ENCODE measurements around the gene NUCB1.

The NUCB1 gene

DNA sequence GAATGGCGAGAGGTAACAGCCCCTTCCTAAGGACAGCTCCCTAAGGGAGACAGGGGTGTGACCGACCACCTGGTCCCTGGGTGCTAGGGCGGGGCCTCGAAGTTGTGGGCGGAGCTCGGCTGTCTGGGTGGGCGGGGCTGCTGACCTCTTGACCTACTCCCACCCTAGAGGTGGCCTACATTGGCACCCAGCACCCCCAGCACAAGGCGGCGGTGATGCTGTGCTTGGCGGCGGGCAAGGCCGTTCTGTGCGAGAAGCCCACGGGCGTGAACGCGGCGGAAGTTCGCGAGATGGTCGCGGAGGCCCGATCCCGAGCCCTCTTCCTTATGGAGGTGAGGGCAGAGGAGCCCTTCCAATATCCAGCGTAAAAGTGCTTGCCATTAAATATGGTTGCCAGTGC lies 35.8 kb downstream of the NUCB1 start:
- no peak for DNase-seq

DNA sequence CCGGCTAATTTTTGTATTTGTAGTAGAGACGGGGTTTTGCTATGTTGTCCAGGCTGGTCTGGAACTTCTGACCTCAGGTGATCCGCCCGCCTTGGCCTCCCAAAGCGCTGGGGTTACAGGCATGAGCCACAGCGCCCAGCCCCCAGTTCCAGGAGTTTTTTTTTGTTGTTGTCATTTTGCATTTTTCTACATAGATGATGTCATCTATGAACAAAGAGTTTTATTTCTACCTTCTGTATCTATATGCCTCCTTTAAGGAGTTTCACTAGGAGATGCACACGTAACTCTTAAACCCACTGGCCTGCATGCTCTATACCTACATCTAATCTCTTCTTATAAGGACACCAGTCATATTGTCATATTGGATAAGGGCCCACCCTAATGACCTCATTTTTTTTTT lies 38.1 kb downstream of the NUCB1 start:
- DNase-seq = no peak

DNA sequence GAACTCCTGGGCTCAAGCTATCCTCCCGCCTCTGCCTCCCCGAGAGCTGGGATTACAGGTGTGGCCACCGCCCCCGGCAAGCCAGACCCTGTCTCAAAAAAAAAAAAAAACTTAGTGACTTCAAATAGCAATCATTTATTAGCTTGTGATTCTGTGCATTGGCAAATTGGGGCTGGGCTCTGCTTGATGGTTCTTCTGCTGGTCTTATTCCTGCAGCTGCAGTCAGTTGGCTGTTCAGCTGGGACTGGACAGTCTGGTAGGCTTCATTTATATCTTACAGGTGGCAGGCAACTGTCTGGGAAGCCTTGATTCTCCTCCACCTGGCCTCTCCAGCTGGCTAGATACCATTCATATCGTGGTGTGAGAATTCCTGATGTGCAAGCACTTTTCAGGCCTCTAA lies 40.8 kb downstream of the NUCB1 start:
- DNase-seq = no peak

DNA sequence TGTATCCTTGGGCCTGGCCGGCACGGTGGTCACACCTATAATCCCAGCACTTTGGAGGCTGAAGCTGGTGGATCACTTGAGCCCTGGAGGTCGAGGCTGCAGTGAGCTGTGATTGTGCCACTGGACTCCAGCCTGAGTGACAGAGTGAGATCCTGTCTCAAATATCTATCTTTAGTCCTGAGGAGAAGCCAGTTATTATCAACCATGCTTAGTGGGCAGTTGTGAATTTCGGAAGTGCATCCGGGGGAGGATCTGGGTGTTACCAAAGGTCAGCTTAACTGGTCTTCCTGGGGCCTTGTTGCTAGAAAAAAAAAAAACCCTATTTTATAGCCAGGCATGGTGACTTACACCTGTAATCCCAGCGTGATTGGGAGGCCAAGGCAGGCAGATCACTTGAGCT lies 43.0 kb downstream of the NUCB1 start:
- no peak for DNase-seq

DNA sequence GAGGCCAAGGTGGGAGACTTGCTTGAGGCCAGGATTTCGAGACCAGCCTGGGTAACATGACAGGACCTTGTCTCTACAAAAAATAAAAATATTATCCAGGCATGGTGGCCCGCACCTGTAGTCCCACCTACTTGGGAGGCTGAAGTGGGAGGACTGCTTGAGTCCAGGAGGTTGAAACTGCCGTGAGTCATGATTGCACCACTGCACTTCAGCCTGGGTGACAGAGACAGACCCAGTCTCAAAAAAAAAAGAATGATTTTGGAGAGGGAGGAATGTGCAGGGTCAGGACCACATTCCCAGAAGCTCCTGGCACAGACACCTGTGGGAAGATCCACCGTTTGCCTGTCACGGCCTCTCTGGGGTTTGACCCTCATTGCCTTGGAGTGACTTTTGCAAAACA lies 45.3 kb downstream of the NUCB1 start:
- no peak for DNase-seq

DNA sequence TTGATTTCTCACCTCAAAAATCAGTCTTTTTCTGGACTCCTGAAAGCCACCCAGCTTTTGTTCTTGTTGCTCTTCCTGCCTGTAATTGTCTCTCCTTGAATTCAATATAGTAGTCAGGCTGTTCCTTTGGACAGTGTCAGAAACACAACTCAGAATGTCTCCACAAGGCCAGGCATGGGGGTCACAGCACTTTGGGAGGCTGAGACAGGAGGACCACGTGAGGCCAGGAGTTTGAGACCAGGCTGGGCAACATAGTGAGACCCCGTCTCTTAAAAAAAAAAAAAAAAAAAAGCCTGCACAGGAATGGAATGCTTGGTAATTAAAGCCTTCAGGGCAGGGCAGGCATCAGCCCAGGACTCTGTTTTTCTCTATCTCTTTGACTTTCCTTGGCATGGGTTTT lies 45.7 kb downstream of the NUCB1 start:
- DNase-seq = no peak

DNA sequence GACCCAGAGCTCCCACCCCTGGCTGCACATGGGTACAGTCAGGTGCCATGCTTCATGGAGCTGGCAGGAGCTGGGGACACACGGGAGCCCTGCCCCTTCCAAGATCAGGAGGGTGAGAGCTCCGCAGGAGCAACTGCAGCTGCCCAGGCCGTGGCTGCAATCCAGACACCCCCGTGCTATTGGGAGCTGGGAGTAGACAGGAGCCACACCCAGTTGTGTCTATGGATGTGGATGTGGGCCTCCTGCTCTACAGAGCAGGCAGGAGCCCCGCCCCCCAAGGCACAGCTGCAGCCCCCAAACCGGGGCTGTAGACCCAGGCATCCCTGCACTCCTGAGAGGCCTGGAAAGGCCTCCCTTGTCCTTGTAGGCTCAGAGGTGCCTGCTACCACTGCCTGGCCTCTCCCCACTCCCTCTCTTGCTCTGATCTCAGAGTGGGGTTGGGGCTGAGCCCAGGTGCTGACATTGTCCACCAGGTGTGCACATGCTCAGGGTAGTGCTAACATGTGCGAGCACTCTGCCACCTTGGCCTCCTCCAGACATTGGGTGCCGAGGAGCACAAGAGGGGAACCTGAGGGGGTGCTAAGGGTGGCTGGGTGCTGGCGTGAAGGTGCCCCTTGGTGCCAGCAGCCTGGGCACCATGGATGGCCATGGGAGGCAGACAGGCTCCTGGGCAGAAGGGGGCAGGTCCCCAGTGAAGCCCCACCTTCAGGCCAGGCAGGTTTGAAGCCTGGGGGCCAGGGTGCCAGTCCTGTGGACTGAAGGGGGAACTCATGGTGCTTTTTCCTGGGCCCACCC lies 46.5 kb downstream of the NUCB1 start:
- no peak for DNase-seq

DNA sequence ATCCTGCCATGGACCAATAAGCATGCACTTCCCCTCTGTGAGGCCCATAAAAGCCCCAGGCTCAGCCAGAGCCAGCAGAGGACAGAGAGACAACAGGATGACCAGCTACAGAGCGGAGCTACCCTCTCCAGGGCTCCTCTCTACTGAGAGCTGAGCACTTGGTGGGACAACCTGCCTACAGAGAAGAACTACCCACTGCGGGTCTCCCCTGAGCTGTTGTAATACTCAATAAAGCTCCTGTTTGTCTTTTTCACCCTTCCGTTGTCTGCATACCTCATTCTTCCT lies 47.1 kb downstream of the NUCB1 start:
- no peak for DNase-seq

DNA sequence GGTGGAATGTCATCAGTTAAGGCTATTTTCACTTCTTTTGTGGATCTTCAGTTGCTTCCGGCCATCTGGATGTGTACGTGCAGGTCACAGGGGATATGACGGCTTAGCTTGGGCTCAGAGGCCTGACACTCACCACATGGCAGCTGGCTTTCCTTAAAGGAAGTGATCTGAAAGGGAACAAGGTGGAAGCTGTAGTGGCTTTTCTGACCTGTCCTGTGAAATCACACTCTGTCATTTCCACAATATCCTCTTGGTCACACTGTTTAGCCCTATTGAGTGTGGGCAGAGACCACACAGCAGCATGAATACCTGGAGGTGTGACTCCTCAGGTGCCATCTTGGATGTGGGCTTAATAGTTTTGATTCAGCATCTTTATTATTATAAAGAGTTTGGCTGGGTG lies 50.0 kb downstream of the NUCB1 start:
- DNase-seq = no peak

DNA sequence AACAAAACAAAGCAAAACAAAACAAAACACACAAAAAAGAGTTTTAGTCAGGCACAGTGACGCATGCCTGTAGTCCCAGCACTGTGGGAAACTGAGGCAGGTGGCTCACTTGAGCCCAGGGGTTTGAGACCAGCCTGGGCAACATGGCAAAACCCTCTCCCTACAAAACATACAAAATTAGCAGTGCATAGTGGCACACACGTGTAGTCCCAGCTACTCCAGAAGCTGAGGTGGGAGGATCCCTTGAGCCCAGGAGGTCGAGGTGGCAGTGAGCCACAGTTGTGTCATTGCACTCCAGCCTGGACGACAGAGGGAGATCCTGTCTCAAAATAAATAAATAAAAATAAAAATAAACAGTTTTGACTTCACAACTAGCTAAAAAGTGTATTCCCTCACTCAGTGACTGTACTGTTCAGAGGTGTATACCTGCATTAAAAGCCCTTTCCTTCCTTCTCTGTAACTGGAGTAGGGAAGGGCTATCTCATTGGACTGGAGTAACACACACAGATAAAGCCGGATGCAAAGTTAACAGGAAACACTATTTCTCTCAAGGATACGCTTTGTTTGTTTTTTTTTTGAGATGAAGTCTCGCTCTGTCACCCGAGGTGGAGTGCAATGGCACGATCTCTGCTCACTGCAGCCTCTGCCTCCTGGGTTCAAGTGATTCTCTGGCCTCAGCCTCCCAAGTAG lies 50.9 kb downstream of the NUCB1 start:
- no peak for DNase-seq

DNA sequence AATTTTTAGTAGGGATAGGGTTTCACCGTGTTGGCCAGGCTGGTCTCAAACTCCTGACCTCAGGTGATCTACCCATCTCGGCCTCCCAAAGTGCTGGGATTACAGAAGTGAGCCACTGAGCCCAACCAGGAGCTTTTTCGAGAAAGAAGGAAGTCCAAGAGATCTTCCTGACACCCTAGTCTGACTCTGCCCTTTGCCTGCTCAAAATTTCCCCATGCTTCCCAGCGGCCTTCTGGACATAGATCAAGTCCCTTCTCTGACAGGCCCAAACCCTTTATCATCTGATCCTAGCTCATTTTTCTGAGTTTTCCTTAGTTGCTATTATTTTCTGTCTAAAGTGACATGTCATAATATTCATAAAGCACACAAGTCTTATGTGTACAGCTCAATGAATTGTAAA lies 53.0 kb downstream of the NUCB1 start:
- DNase-seq = no peak

DNA sequence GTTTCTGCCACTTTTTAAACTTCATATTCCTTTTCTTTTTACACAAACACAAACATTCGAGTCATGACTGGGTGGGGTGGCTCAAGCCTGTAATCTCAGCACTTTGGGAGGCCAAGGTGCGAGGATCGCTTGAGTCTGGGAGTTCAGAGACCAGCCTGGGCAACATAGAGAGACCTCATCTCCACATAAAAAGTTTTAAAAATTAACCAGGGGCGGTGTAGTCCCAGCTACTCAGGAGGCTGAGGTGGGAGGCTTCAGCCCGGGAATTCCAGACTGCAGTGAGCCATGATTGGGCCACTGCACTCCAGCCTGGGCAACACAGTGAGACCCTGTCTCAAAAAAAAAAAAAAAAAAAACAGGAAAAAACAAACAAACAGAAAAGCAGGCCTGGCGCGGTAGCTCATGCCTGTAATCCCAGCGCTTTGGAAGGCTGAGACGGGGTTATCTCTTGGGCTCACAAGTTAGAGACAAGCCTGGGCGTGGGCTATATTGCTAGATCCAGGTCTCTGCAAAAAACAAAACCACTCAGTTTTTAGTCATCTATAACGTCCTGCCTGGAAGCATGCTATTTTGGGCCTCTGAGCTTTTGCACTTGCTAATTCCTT lies 54.0 kb downstream of the NUCB1 start:
- no peak for DNase-seq

DNA sequence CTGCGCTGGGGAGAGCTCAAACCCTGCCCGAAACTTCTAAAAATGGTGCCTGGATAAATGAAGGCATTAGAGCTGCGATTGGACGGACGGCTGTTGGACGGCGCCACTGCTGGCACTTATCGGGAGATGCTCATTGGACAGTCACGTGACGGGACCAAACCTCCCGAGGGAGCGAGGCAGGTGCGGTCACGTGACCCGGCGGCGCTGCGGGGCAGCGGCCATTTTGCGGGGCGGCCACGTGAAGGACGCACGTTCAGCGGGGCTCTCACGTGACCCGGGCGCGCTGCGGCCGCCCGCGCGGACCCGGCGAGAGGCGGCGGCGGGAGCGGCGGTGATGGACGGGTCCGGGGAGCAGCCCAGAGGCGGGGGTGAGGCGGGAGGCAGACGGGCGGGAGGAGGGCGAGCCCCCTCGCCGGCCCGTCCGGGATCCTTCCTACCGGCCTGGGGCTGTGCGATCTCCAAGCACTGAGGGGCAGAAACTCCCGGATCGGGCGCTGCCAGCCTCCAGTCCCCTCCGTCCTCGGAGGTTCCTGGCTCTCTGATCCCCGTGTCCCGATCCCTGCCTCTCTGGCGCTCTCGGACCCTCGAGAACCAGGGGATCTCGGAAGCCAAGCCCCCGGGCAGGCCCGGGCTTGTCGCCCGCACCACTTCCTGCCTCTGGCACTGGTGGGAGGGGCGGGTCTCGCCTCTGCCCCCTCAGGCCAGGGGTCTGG lies 54.6 kb downstream of the NUCB1 start, which contains the start of gene BAX:
BAX (plus strand) TSS at position 281 of the 713 bp plus-strand sequence; CDS start at position 335, 54 bp downstream.
- DNase-seq = peak; percentile 83 to 86

DNA sequence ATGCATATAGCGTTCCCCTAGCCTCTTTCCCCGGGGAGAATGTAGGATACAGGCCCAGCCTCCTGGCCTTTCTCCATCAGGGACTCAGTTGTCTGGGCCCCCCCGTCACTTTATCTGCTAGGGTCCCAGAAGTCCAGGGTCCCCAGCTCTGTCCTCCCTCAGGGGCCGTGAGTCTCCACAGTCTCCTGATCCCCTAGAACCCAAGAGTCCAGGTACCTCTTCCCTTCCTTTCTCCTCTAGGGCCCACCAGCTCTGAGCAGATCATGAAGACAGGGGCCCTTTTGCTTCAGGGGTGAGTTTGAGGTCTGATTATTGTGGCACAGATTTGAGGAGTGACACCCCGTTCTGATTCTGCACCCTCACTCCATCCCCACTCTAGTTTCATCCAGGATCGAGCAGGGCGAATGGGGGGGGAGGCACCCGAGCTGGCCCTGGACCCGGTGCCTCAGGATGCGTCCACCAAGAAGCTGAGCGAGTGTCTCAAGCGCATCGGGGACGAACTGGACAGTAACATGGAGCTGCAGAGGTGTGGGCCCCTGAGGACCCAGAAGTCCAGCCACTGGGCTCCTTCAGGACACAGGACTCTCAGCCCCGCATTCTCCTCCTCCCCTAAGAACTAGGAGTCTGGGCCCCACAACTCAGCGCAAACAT lies 55.3 kb downstream of the NUCB1 start:
- no peak for DNase-seq

DNA sequence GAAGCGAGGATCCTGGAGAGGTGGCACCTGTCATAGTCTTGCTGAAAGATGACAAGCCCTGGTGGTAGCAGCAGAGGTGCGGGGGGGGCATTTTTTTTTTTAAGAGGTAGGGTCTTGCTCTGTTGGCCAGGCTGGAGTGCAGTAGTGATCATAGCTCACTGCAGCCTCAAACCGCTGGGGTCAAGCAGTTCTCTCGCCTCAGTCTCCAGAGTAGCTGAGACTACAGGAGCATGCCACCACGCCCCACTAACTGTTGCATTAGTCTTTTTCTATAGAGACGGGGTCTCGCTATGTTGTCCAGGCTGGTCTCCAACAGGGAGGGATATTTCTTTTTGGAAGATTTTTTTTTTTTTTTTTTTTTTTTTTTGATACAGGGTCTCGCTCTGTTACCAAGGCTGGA lies 57.9 kb downstream of the NUCB1 start:
- DNase-seq = no peak

DNA sequence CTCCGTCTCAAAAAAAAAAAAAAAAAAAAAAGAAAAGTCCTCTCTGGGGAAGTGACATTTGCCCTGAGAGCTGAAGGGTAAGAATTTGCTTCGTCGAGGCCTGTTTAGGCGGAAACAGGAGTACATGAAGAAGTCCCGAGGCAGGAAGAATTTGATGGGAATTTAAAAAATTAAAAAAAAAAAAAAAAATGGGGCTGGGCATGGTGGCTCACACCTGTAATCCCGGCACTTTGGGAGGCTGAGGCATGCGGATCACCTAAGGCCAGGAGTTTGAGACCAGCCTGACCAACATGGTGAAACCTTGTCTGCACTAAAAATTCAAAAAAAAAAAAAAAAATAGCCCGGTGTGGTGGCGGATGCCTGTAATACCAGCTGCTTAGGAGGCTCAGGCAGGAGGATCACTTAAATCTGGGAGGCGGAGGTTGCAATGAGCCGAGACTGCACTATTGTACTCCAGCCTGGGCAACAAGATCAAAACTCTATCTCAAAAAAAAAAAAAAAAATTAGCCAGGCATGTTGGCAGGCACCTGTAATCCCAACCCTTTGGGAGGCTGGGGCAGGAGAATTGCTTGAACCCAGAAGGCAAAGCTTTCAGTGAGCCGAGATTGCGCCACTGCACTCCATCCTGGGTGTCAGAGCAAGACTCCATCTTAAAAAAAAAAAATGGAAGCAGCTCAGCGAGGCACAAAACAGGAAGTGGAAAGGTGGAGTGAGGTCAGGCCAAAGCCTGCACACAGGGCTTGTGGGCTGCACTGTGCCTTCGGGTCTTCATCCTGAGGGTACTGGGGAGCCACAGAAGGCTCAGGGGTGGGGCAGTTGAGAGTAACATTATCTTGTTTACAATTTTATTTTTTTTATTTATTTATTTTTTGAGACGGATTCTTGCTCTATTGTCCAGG lies 59.5 kb downstream of the NUCB1 start:
- DNase-seq = no peak

DNA sequence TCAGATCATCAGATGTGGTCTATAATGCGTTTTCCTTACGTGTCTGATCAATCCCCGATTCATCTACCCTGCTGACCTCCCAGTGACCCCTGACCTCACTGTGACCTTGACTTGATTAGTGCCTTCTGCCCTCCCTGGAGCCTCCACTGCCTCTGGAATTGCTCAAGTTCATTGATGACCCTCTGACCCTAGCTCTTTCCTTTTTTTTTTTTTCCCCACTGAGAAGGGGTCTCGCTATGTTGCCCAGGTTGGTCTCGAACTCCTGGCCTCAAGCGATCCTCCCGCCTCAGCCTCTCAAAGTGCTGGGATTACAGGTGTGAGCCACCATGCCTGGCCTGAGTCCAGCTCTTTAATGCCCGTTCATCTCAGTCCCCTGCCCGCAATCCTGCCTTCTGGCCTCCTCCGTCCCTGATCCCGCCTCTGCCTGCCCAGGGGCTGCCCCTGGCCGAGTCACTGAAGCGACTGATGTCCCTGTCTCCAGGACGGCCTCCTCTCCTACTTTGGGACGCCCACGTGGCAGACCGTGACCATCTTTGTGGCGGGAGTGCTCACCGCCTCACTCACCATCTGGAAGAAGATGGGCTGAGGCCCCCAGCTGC lies 61.0 kb downstream of the NUCB1 start:
- DNase-seq = no peak

DNA sequence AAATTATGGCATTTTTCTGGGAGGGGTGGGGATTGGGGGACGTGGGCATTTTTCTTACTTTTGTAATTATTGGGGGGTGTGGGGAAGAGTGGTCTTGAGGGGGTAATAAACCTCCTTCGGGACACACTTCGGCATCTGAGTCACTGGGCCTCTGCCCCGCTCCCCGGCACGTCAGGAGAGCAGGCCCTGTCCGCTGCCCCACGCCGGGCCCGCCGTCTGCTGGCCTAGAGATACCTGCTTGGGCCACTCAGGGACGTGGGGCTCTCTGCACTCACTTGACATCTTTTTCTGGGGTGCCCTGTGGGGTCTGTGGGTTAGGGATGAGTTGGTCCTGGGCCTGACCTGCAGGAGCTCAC lies 61.5 kb downstream of the NUCB1 start:
- no peak for DNase-seq

DNA sequence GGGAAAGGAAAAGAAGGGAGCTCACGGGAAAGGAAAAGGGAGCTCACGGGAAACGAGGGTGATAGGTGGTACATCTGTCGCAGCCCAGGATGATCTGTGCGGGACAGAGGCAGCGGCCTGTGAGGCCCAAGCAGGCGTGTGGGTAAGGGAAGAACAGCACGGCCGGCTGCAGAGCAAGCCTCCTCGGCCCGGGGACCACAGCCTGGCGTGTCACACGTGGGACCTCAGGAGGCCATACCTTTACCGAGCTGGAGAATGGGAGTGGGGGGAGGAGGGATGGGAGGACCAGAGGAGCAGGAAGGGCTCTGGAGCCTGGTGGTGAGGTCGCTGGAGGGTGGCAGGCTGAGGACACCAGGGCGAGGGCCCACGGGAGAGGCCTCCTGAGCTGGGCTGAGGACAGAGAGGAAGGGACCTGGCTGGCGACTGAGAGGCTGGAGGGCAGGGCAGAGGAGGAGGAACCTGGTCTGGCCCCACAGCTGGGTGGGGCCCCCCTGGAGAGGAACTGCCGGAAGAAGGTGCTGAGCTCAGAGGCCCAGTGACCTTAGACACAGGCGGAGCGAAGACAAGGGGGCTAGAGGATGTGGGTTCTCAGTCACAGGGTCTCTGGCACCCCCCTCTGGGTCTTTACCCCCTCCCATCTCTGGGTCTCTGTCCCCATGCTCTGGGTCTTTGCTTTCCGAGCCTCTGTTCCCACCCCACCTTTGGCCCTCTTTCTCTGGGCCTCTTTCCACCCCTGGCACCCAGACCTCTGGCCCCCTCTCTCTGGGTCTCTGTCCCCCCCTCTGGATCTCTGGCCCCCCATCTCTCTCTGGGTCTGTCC lies 62.1 kb downstream of the NUCB1 start:
- DNase-seq = peak in 1 of 2 donors; percentile 47

DNA sequence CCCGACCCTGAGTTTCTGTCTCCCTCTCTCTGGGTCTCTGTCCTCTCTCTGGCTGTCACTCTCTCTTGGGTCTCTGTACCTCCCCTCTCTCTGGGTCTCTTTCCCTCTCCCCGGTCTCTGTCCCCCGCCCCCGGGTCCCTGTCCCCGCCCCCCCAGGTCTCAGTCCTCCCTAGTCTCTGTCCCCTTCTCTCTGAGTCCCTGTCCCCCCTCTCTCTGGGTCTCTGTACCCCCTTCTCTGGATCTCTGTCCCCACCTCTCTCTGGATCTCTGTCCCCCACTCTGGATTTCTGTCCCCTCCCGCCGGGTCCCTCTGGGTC lies 62.7 kb downstream of the NUCB1 start:
- no peak for DNase-seq
